HG03159 (cell line): Measurements from ENCODE around the gene ELK3.

Experiments used
- ATAC-seq: cut with Tn5 transposase; IDR thresholded peaks from one replicate; pipeline ENCODE4 v1.9.1; 2021; ENCODE audit warnings: mild to moderate bottlenecking, moderate library complexity; ENCODE audit not compliant: unreplicated experiment

ELK3 gene

GRCh38 chr12:96187956-96188355 is 6.2 kb upstream of the ELK3 start:
- no peak for ATAC-seq

- no peak for ATAC-seq
Measured at GRCh38 chr12:96189781-96190180, 4.4 kb upstream of the ELK3 start.

DNA sequence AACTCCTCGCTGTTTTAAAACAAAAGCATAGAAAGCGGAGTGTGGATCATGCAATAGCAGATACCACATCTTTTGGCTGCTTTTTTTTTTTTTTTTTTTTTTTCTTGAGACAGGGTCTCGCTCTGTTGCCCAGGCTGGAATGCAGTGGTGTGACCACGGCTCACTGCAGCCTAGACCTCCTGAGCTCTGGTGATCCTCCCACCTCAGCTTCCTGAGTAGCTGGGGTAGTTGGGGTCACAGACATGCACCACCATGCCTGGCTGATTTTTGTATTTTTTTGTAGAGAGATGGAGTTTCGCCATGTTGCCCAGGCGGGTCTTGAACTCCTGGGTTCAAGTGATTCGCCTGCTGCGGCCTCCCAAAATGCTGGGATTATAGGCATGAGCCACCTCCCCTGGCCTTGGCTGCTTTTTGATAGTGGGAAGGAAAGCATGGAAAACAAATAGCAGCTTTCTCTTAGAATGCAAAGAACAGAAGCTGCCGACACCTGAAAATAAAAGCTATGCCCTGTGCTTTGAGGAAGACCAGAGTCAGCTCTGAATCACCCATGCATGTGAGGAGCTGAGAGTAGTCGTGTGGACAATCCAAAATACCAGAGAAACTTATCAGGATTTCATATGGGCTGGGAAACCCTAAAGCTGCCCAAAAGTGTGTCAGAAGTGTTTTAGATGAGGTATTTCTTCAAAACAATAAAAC is 3.6 kb upstream of the ELK3 start:
- ATAC-seq = no peak

GRCh38 chr12:96192926-96193573 is 1.1 kb upstream of the ELK3 start:
- no peak for ATAC-seq

DNA sequence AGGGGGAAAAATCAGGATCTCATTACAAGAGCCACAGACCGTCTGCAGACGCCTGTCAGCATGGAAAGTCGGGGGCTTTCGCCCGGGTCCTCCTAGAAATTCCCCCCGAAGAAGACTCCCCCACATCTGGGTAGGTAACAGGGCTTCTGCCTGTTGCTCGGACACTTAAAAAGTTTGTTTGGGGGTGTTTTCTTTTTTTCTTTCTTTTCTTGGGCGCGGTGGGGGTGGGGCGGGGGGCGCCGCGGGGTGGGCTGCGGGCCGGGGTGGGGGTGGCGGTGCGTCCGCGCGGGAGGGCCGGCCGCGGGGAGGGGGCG is 358 bp downstream of the ELK3 start:
- peak; percentile 4 for ATAC-seq

- ATAC-seq = peak; percentile 75
Measured at GRCh38 chr12:96194971-96195844, 1.0 kb downstream of the ELK3 start.

GRCh38 chr12:96195845-96196451 is 1.8 kb downstream of the ELK3 start:
- no peak for ATAC-seq

DNA sequence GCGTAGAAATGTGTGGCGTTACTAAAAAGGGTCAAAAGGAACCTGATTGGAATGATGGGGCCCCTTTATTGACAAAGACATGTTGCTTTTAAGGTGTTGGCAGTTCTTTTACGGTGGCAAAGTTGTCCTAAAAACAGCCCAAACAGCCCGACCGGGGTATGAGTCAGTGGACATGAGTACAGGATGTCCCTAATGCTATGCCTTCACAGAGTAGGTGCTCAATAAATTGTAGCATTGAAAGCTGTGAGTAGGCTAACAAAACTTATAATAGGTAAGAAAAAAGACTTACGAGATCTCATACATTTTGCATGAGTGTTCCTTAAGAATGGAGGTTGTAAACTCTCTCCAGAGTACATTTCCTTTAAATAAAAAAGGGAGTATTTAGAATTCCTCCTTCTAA is 2.6 kb downstream of the ELK3 start:
- ATAC-seq = no peak

DNA sequence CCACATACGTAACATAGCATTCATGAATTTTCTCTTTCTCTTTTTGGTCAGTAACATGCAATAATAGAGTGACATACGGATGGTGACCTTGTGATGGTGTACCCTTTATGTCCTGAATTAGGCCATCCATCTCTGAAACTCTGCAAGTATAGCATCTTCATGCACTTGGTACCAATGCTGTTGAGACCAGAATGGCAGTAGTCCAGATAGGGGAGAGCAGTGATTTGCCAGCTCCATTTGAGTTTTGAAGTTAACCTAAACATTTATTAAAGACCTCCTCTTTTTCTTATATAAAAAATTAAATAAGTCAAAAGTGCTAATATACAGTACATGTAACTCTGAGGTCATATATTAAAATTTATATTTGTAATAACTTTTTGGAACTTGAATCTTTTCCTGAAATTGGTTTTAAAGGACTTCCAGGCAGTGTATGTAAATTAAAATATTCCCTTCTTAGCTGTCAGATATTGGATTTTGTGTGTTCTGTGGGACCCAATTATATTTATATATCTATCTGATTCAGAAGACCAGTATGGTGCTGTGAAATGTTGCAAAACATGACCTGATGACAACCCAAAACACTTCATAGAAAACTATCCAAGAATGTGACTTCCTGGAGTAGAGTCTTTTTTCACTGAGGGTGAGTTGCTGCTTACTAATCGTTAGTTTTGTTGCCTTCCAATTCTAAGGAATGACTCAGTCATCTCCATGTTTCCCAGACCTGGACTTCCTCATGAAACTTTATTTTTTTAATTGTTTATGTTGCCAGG is 3.5 kb downstream of the ELK3 start:
- ATAC-seq = no peak

GRCh38 chr12:96198965-96199364 is 4.8 kb downstream of the ELK3 start:
- no peak for ATAC-seq

DNA sequence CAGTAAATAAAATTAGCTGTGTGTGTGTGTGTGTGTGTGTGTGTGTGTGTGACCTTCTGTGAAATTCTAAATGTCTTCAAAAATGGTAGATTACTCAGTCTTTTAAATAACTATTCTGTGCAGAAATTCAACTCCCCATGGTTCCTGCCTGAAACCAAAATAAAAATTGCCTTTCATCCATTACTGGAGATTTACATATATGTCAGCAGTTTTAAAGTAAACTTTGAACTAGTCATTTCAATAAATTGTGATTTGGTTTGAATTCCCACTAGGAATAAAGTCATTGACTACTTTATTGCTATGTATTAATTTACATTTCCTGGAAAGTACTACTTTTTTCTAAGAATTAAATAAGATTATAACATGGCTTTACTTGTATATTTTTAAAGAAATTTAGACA is 5.3 kb downstream of the ELK3 start:
- no peak for ATAC-seq

- no peak for ATAC-seq
Measured at GRCh38 chr12:96201272-96202227, 7.4 kb downstream of the ELK3 start.

- no peak for ATAC-seq
Measured at GRCh38 chr12:96204381-96204780, 10.2 kb downstream of the ELK3 start.

DNA sequence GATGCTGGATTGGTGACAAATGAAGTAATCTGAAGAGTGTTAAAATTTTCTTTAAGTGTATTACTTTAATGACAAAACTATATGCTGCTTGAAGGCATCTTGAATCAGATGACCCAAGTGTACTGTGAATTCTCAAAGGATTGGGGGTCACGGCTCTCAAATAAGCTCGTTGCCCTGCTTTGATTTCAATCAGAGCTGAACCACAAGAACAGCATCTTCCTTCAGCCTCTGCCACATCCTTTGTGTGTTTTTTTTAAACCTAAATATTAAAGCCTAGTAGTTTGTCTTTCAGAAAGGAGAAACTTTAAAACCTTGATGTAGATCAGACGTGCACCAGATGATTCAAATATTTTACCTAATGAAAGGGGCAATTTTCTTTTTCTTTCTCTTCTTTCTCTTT is 11.7 kb downstream of the ELK3 start:
- no peak for ATAC-seq

GRCh38 chr12:96206936-96207662 is 12.9 kb downstream of the ELK3 start:
- no peak for ATAC-seq

- no peak for ATAC-seq
Measured at GRCh38 chr12:96208346-96208745, 14.2 kb downstream of the ELK3 start.

DNA sequence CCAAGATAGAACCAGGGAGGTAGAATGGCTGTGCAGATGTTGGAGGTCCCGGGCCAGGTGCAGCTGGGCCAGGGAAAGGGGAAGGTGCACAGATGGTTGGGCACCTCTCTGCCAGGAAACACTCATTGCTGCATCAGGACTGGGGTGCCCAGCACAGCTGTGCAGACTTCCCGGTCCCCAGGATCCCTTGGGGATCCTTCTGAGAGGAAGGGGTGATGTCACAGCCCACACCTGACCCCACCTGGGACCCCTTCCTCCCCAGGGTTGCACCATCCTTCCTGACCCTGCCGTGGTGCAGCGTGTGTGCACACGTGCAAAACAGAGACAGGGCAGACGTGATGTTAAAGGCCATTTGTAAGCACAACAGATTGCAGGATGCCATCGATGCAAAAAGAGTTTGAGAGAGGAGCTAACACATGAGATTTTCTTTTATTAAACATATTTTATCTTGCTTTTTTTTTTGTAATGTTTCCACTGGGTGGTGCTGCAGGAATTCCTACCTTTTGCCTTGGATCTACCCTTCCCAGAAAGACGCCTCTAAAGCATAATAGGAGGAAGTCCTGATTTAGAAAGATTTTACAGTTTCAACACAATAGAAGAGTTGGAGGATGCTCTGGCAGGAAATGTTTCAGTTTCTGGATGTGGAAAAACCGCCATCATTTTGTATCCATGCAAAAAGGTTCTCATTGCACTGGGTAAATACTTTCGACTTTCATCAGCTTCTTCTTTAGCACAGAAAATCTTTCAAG is 14.8 kb downstream of the ELK3 start:
- no peak for ATAC-seq

DNA sequence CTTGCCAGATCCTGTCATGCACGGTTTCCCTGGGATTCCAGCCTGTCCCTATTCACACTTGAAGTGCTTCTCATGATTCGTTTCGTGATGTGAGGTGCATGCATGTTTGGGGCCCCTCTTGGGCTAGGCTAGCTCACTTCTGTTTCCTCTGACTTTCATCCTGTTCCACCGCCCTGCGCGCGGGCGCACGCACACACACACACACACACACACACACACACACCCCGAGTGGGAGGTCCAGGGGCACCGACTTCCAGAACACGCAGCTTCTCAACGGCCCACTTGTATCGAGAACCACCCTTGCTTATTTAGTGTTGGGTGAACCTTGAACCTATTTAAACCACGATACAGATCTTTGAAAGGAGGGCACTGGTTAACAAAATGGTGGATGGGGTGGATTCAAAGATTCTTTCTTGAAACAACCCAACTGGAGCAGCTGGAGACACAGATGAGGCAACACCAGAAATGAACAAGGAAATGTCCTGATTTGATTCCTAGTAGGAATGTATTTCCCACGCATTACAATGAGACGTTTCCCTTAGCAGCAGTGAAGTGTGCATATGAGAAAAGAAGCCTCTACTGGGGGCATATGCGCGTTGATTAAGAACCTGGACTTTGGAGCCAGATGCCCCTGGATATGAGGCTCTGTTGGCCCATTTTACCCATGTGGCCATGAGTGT is 16.3 kb downstream of the ELK3 start:
- no peak for ATAC-seq
